OCI-LY1 (cell line): Measurements from ENCODE around the gene MYL3.

Experiments used
- H2AFZ ChIP-seq: fragments of 200-600 bp; sonication (generic), shearing (Covaris generic); 2 replicates; pipeline ENCODE4 v1.6.0; 2014; ENCODE audit warnings: antibody characterized with exemption, mild to moderate bottlenecking, low read length
- H3F3A ChIP-seq: fragments of 200-600 bp; sonication (generic), shearing (Covaris generic); 2 replicates; pipeline ENCODE4 v1.6.0; 2014; ENCODE audit warnings: mild to moderate bottlenecking, antibody characterized with exemption, low read length, moderate library complexity; ENCODE audit not compliant: insufficient read depth
- H3K27ac ChIP-seq: fragments of 200-600 bp; sonication (generic); 2 replicates; pipeline ENCODE4 v1.5.1; 2014; ENCODE audit warnings: low read length, mixed run types, mild to moderate bottlenecking, low read depth; ENCODE audit not compliant: poor library complexity, severe bottlenecking
- H3K27me3 ChIP-seq: fragments of 200-600 bp; sonication (generic); 2 replicates; pipeline ENCODE4 v1.6.0; 2014; ENCODE audit warnings: antibody characterized with exemption, mild to moderate bottlenecking, low read length, moderate library complexity; ENCODE audit not compliant: insufficient read depth
- H3K36me3 ChIP-seq: fragments of 200-600 bp; sonication (generic); 2 replicates; pipeline ENCODE4 v1.6.1; 2014; ENCODE audit warnings: mild to moderate bottlenecking, antibody characterized with exemption, low read length, moderate library complexity, mixed read lengths; ENCODE audit not compliant: insufficient read depth
- H3K4me1 ChIP-seq: fragments of 200-600 bp; sonication (generic); 2 replicates; pipeline ENCODE4 v1.5.1; 2014; ENCODE audit warnings: mild to moderate bottlenecking, low read length, moderate library complexity; ENCODE audit not compliant: insufficient read depth, severe bottlenecking
- H3K4me2 ChIP-seq: fragments of 200-600 bp; sonication (generic), shearing (Covaris generic); 2 replicates; pipeline ENCODE4 v1.6.1; 2014; ENCODE audit warnings: low read length
- H3K4me3 ChIP-seq: fragments of 200-600 bp; sonication (generic); 2 replicates; pipeline ENCODE4 v1.5.1; 2014; ENCODE audit warnings: low read length, low read depth, mild to moderate bottlenecking, mixed read lengths; ENCODE audit not compliant: poor library complexity, severe bottlenecking
- H3K79me2 ChIP-seq: fragments of 200-600 bp; shearing (Covaris generic); 2 replicates; pipeline ENCODE4 v1.6.1; 2016; ENCODE audit warnings: mixed run types, low read length, mixed read lengths; ENCODE audit not compliant: insufficient read depth
- H3K9ac ChIP-seq: fragments of 200-600 bp; sonication (generic), shearing (Covaris generic); 2 replicates; pipeline ENCODE4 v1.6.1; 2014; ENCODE audit warnings: mild to moderate bottlenecking, low read length, mixed read lengths
- H3K9me2 ChIP-seq: fragments of 200-600 bp; sonication (generic), shearing (Covaris generic); 2 replicates; pipeline ENCODE4 v1.6.1; 2014; ENCODE audit warnings: low read depth, mild to moderate bottlenecking, low read length, mixed read lengths
- H3K9me3 ChIP-seq: fragments of 200-600 bp; shearing (Covaris generic); 2 replicates; pipeline ENCODE4 v1.6.1; 2014; ENCODE audit warnings: low read length, mixed read lengths
- H4K20me1 ChIP-seq: fragments of 200-600 bp; sonication (generic), shearing (Covaris generic); 2 replicates; pipeline ENCODE4 v1.6.0; 2016; ENCODE audit warnings: mild to moderate bottlenecking, low read length; ENCODE audit not compliant: insufficient read depth
- CTCF ChIP-seq: fragments of 200-600 bp; sonication (generic), shearing (Covaris generic); IDR thresholded peaks from 2 replicates; pipeline ENCODE4 v1.5.1; 2017; ENCODE audit warnings: mild to moderate bottlenecking, antibody characterized with exemption, low read length, moderate library complexity, mixed read lengths
- EZH2 ChIP-seq: fragments of 200-600 bp; sonication (generic), shearing (Covaris generic); IDR thresholded peaks from 2 replicates; pipeline ENCODE4 v1.8.0; 2017; ENCODE audit warnings: borderline replicate concordance, mixed run types, mild to moderate bottlenecking, antibody characterized with exemption, low read length, moderate library complexity, mixed read lengths

MYL3 gene

GRCh38 chr3:46903341-46904302 lies 40.4 kb upstream of the MYL3 start:
- no peaks in the 10 kb centered on the region for H3F3A ChIP-seq
- TF ChIP-seq EZH2 (no peak), CTCF (no peak)
- H4K20me1 ChIP-seq, result no peaks in the 10 kb centered on the region
- H3K9me2 ChIP-seq, result no peaks in the 10 kb centered on the region
- H3K9ac ChIP-seq, result no peak overlapping the region
- H3K27me3 ChIP-seq, result peaks cover 4% of the 10 kb centered on the region; the same call in 1 of the 2 replicates
- no peaks in the 10 kb centered on the region for H3K4me1 ChIP-seq
- no peak overlapping the region for H3K4me3 ChIP-seq
- no peaks in the 10 kb centered on the region for H3K36me3 ChIP-seq
- H3K9me3 ChIP-seq, result no peaks in the 10 kb centered on the region
- no peak overlapping the region for H2AFZ ChIP-seq
- no peaks in the 10 kb centered on the region for H3K79me2 ChIP-seq
- no peak overlapping the region for H3K27ac ChIP-seq
- no peak overlapping the region for H3K4me2 ChIP-seq

- Histone ChIP-seq H3K27me3 (peaks cover 4% of the 10 kb centered on the region; the same call in 1 of the 2 replicates), H4K20me1 (no peaks in the 10 kb centered on the region), H3K9ac (no peak overlapping the region), H3K4me1 (no peaks in the 10 kb centered on the region), H3K4me3 (no peak overlapping the region), H3K36me3 (no peaks in the 10 kb centered on the region), H3K4me2 (no peak overlapping the region), H3K27ac (no peak overlapping the region), H3K9me2 (no peaks in the 10 kb centered on the region), H2AFZ (no peak overlapping the region), H3K9me3 (no peaks in the 10 kb centered on the region), H3F3A (no peaks in the 10 kb centered on the region), H3K79me2 (no peaks in the 10 kb centered on the region)
- no peak for TF ChIP-seq EZH2
- TF ChIP-seq CTCF, result no peak
Observed at GRCh38 chr3:46902188-46902631, 39.0 kb upstream of the MYL3 start.

- peaks cover 4% of the 10 kb centered on the region; the same call in 1 of the 2 replicates for H3K27me3 ChIP-seq
- no peak overlapping the region for H3K9ac ChIP-seq
- H3K9me3 ChIP-seq, result no peaks in the 10 kb centered on the region
- no peaks in the 10 kb centered on the region for H3F3A ChIP-seq
- H2AFZ ChIP-seq, result no peak overlapping the region
- no peak overlapping the region for H3K27ac ChIP-seq
- no peak overlapping the region for H3K4me2 ChIP-seq
- TF ChIP-seq CTCF, result no peak
- TF ChIP-seq EZH2, result no peak
- H3K36me3 ChIP-seq, result no peaks in the 10 kb centered on the region
- H3K4me1 ChIP-seq, result no peaks in the 10 kb centered on the region
- H3K9me2 ChIP-seq, result no peaks in the 10 kb centered on the region
- H3K79me2 ChIP-seq, result no peaks in the 10 kb centered on the region
- no peaks in the 10 kb centered on the region for H4K20me1 ChIP-seq
- no peak overlapping the region for H3K4me3 ChIP-seq
Observed at GRCh38 chr3:46901591-46902187, 38.4 kb upstream of the MYL3 start.
